ENCODE results near the gene TNFRSF21. TPM values are rescaled to one million over a fixed set of nuclear protein-coding genes. Genes with fewer than 3 reads are reported as not detected.

Gene TNFRSF21
- total RNA-seq, 4 donors from 2014 or later, result 43.4 to 78.9 (median 63.0) TPM

GRCh38 chr6:47245745-47246371, 63.8 kb downstream of the TNFRSF21 start:
- no peak for DNase-seq
- 35 to 42% methylated on average over 2 of the region's 2 CpGs for WGBS, 2 donors
- Histone ChIP-seq H3K27ac (peak overlapping the region in 2 of 4 donors; percentile 34 to 44), H3K36me3 (peaks cover 0 to 2% (median 0%) of the 10 kb centered on the region in 3 donors), H3K27me3 (no peaks in the 10 kb centered on the region), H3K4me3 (no peak overlapping the region), H3K4me1 (peaks cover 9 to 56% (median 24%) of the 10 kb centered on the region in 3 donors), H3K9me3 (no peaks in the 10 kb centered on the region)
- TF ChIP-seq, protein P1, sequence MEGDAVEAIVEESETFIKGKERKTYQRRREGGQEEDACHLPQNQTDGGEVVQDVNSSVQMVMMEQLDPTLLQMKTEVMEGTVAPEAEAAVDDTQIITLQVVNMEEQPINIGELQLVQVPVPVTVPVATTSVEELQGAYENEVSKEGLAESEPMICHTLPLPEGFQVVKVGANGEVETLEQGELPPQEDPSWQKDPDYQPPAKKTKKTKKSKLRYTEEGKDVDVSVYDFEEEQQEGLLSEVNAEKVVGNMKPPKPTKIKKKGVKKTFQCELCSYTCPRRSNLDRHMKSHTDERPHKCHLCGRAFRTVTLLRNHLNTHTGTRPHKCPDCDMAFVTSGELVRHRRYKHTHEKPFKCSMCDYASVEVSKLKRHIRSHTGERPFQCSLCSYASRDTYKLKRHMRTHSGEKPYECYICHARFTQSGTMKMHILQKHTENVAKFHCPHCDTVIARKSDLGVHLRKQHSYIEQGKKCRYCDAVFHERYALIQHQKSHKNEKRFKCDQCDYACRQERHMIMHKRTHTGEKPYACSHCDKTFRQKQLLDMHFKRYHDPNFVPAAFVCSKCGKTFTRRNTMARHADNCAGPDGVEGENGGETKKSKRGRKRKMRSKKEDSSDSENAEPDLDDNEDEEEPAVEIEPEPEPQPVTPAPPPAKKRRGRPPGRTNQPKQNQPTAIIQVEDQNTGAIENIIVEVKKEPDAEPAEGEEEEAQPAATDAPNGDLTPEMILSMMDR (IDR thresholded peaks at IDR 0.05), result no peak
- TF ChIP-seq POLR2A (IDR thresholded peaks at IDR 0.05), result no peak
- intact Hi-C loops (cut with DNase I), result no loop called here

GRCh38 chr6:47242483-47243386, 67.0 kb downstream of the TNFRSF21 start:
- Histone ChIP-seq H3K4me3 (peak overlapping the region in 1 of 4 donors; percentile 29), H3K4me1 (peaks cover 9 to 58% (median 32%) of the 10 kb centered on the region in 3 donors), H3K27me3 (no peaks in the 10 kb centered on the region), H3K27ac (peak overlapping the region; percentile 37 to 77 (median 65)), H3K36me3 (peaks cover 0 to 10% (median 0%) of the 10 kb centered on the region in 3 donors), H3K9me3 (no peaks in the 10 kb centered on the region)
- intact Hi-C loops (cut with DNase I), result no loop called here
- WGBS, 2 donors, result 28 to 29% methylated on average over 14 of the region's 14 CpGs
- peak; percentile 16 for DNase-seq
- TF ChIP-seq, protein P1 (IDR thresholded peaks at IDR 0.05), result no peak
- peak in 1 of 4 donors; percentile 10 for TF ChIP-seq POLR2A (IDR thresholded peaks at IDR 0.05)

DNA sequence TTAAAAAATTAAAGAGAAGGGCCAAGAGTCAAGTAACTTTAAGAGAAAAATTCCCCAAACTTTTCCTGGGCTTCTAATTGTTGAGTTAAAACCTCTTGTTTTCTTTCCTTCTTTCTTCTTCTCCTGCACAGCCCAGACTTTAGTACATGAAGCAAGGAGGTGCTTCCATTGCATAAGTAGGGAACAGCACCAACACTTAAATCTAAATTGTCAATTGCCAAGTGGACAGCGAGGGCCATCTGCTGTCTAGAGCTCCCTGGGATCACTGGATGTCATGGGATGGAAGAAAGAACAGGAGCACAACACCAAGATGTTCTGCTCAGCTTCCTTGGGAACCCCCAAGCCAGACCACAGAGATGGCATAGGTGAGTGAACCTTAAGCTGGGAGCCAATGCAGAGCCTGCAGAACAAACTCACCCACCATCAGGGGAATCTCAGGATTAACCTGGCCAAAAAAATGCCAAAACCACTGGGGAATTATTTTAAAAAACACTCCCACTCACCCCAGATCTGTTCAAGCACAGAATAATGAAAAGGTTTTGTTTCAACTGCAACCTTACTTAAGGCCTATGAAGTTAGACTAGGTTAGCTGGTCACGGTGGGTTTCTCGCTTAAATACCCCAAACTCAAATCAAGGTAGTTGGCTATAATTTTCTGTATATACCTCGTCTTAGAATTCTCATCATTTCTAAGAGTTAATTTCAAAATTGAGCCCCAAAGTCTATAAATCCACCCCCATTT, 67.8 kb downstream of the TNFRSF21 start:
- intact Hi-C loops (cut with DNase I), result no loop called here
- peaks cover 0 to 10% (median 0%) of the 10 kb centered on the region in 3 donors for H3K36me3 ChIP-seq
- TF ChIP-seq POLR2A (IDR thresholded peaks at IDR 0.05), result no peak
- TF ChIP-seq, protein P1 (IDR thresholded peaks at IDR 0.05), result no peak
- peak overlapping the region; percentile 37 to 77 (median 57) for H3K27ac ChIP-seq
- no peaks in the 10 kb centered on the region for H3K27me3 ChIP-seq
- 49 to 63% methylated on average over 4 of the region's 4 CpGs for WGBS, 2 donors
- no peak for DNase-seq
- H3K4me1 ChIP-seq, result peaks cover 9 to 55% (median 25%) of the 10 kb centered on the region in 3 donors
- H3K4me3 ChIP-seq, result peak overlapping the region in 1 of 4 donors; percentile 29
- no peaks in the 10 kb centered on the region for H3K9me3 ChIP-seq

DNA sequence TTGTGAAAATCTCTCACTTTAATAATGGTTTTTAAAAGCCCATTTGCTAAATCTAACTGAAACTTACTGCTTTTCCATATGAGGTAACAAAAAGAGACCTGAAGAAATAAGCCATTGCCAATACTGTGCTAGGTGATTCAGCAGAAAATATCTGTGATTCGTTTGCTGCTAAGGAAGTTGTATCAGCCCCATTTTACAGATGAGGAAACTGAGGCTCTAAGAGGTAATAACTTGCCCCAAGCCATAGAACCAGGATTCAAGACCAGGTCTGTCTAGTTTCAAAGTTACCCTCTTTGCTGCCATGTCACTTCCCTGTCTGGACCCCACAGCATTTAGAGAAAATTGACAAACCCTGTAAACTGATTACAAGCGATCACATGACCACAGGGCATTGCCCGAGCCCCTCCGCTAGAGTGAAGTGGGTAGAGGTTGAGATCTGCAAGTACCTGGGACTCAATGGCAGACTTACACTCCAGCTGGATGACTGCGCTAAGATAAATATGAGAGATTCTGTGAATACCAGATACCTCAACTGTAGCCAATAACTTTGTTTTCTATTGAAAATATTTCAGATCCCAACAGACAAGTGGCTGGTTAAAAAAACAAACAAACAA, 69.3 kb downstream of the TNFRSF21 start:
- Histone ChIP-seq H3K36me3 (peaks cover 0 to 10% (median 0%) of the 10 kb centered on the region in 3 donors), H3K9me3 (no peaks in the 10 kb centered on the region), H3K27ac (no peak overlapping the region), H3K4me1 (peaks cover 9 to 52% (median 17%) of the 10 kb centered on the region in 3 donors), H3K27me3 (no peaks in the 10 kb centered on the region), H3K4me3 (no peak overlapping the region)
- intact Hi-C loops (cut with DNase I), result no loop called here
- TF ChIP-seq, protein P1 (IDR thresholded peaks at IDR 0.05), result no peak
- no peak for TF ChIP-seq POLR2A (IDR thresholded peaks at IDR 0.05)
- WGBS, 2 donors, result 84 to 91% methylated on average over 5 of the region's 5 CpGs
- no peak for DNase-seq

All from esophagus squamous epithelium (tissue), 5 donors.